ENCODE data around the gene NR2F6. TPM values are rescaled to one million over a fixed set of nuclear protein-coding genes. Genes with fewer than 3 reads are reported as not detected.
A peak's percentile ranks its signal among the peaks of the same experiment; 100 is the strongest.

NR2F6 gene
- total RNA-seq, 1 donor from 2014 or later = 23.9 TPM

- DNase-seq (ENCODE audit: low spot score) = no peak
- no peak for ATAC-seq
Measured at GRCh38 chr19:17225053-17225452, 20.7 kb downstream of the NR2F6 start.

GRCh38 chr19:17220207-17220758, 25.4 kb downstream of the NR2F6 start:
- DNase-seq (ENCODE audit: low spot score) = no peak
- ATAC-seq = no peak
- intact Hi-C loops (cut with DNase I) = no loop called here

More at GRCh38 chr19:17225053-17225452, 20.7 kb downstream of the NR2F6 start:
- intact Hi-C loops (cut with DNase I) = no loop called here

- DNase-seq (ENCODE audit: low spot score) (no peak), ATAC-seq (no peak)
- intact Hi-C loops (cut with DNase I) = loop anchor here (1.0 kb wide), 1 partner anchor 34 kb away; no protein-coding TSS in a partner anchor
Measured at GRCh38 chr19:17219286-17219685, 26.4 kb downstream of the NR2F6 start.

GRCh38 chr19:17216058-17216670, 29.6 kb downstream of the NR2F6 start:
- intact Hi-C loops (cut with DNase I) = no loop called here
- DNase-seq (ENCODE audit: low spot score) (no peak), ATAC-seq (no peak)

GRCh38 chr19:17215127-17215971, 30.4 kb downstream of the NR2F6 start, which contains the start of gene USE1:
Gene USE1, plus strand, starts transcription at chr19:17215357. Its CDS starts 49 bp downstream, at chr19:17215406.
- ATAC-seq (peak; percentile 97), DNase-seq (ENCODE audit: low spot score) (peak; percentile 93)
- intact Hi-C loops (cut with DNase I) = no loop called here

GRCh38 chr19:17214508-17215126, 31.1 kb downstream of the NR2F6 start:
- intact Hi-C loops (cut with DNase I) = no loop called here
- no peak for DNase-seq (ENCODE audit: low spot score)
- ATAC-seq = no peak

GRCh38 chr19:17213334-17213733, 32.4 kb downstream of the NR2F6 start:
- DNase-seq (ENCODE audit: low spot score) (no peak), ATAC-seq (no peak)
- intact Hi-C loops (cut with DNase I) = no loop called here

GRCh38 chr19:17211547-17212446, 33.9 kb downstream of the NR2F6 start:
- no peak for DNase-seq (ENCODE audit: low spot score)
- ATAC-seq = no peak
- intact Hi-C loops (cut with DNase I) = no loop called here

- intact Hi-C loops (cut with DNase I) = no loop called here
- ATAC-seq = no peak
Measured at GRCh38 chr19:17210296-17210695, 35.4 kb downstream of the NR2F6 start.

GRCh38 chr19:17209126-17210036, 36.3 kb downstream of the NR2F6 start:
- intact Hi-C loops (cut with DNase I) = loop anchor here (10.0 kb wide), 1 partner anchor 65 kb away; no protein-coding TSS in a partner anchor
- ATAC-seq = no peak
- no peak for DNase-seq (ENCODE audit: low spot score)

More at GRCh38 chr19:17210296-17210695, 35.4 kb downstream of the NR2F6 start:
- no peak for DNase-seq (ENCODE audit: low spot score)

GRCh38 chr19:17206736-17207581, 38.8 kb downstream of the NR2F6 start:
- intact Hi-C loops (cut with DNase I) = loop anchor here (10.0 kb wide), 1 partner anchor 68 kb away; no protein-coding TSS in a partner anchor
- no peak for DNase-seq (ENCODE audit: low spot score)
- no peak for ATAC-seq

- intact Hi-C loops (cut with DNase I) = loop anchor here (10.0 kb wide), 1 partner anchor 69 kb away; no protein-coding TSS in a partner anchor
- ATAC-seq = peak; percentile 55
Measured at GRCh38 chr19:17205237-17206140, 40.2 kb downstream of the NR2F6 start.

GRCh38 chr19:17202713-17203112, 43.0 kb downstream of the NR2F6 start:
- intact Hi-C loops (cut with DNase I) = loop anchor here (10.0 kb wide), 1 partner anchor 72 kb away; no protein-coding TSS in a partner anchor
- no peak for DNase-seq (ENCODE audit: low spot score)
- no peak for ATAC-seq

More at GRCh38 chr19:17205237-17206140, 40.2 kb downstream of the NR2F6 start:
- no peak for DNase-seq (ENCODE audit: low spot score)

GRCh38 chr19:17202249-17202648, 43.5 kb downstream of the NR2F6 start:
- DNase-seq (ENCODE audit: low spot score) = no peak
- ATAC-seq = no peak
- intact Hi-C loops (cut with DNase I) = loop anchor here (10.0 kb wide), 1 partner anchor 73 kb away; no protein-coding TSS in a partner anchor

GRCh38 chr19:17200408-17201079, 45.2 kb downstream of the NR2F6 start:
- intact Hi-C loops (cut with DNase I) = loop anchor here (10.0 kb wide), 1 partner anchor 74 kb away; no protein-coding TSS in a partner anchor
- no peak for ATAC-seq

More at GRCh38 chr19:17200408-17201079, 45.2 kb downstream of the NR2F6 start:
- no peak for DNase-seq (ENCODE audit: low spot score)

Data from sciatic nerve (tissue), 2 donors.